ENCODE data around the gene CCDC88B.

The CCDC88B gene

DNA sequence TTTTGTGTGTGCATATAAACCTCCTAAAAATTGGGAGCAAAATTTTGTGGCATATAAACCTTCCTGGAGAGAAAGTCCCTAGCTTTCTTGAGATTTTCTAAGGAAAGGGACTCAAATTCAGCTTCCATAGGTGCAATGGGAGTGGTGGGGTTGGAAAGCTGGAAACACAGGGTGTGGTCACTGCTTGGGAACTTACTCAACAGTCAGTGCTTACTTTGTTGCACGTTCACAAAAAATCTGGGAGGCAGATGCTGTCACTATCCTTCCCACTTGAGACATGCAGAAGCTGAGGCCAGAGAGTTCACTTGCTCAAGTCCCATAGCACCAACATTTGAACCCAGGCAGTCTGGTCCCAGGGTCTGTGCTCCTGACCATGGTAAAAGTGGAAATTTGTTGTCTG is 43.8 kb upstream of the CCDC88B start:
- H3K4me3 ChIP-seq = no peak overlapping the region
- no peaks in the 10 kb centered on the region for H3K36me3 ChIP-seq
- peaks cover 100% of the 10 kb centered on the region in 11 experiments for H3K27me3 ChIP-seq
- peaks cover 0 to 80% (median 59%) of the 10 kb centered on the region in 11 experiments; a peak in 18 of 22 replicates for H4K20me1 ChIP-seq
- no peak overlapping the region for H3K9ac ChIP-seq
- no peak overlapping the region for H3K27ac ChIP-seq
- H3K4me1 ChIP-seq = peaks cover 30 to 40% (median 34%) of the 10 kb centered on the region in 10 experiments
- TF ChIP-seq Cebpa-rat (IDR thresholded peaks at IDR 0.05) = no peak
- H3K9me3 ChIP-seq (replicated peaks in 1 of 11) = no peaks in the 10 kb centered on the region
- H3K4me2 ChIP-seq = no peak overlapping the region

DNA sequence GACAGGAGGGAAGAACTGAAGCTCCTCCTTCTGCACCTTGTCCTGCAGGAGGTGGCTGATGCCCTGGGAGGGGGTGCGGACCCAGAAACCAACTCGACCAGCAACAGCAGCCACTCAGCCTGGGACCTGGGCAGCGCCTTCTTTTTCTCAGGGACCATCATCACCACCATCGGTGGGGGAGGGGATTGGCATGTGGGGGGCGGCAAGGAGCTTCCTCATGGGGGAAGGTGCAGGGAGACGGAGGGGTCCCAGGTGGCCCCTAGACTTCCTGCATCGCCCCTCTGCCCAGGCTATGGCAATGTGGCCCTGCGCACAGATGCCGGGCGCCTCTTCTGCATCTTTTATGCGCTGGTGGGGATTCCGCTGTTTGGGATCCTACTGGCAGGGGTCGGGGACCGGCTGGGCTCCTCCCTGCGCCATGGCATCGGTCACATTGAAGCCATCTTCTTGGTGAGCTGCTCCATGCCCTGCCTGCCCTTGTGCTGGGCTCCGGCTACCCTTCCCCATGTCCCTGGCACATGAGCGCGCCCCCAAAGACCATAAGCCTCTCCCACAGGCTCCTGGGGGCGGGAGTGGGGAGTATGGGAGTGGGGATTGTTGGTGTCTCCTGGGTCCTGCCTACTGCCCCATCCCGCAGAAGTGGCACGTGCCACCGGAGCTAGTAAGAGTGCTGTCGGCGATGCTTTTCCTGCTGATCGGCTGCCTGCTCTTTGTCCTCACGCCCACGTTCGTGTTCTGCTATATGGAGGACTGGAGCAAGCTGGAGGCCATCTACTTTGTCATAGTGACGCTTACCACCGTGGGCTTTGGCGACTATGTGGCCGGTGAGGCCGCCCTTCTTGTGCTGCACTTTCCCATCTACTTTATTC is 42.9 kb upstream of the CCDC88B start:
- no peak overlapping the region for H3K27ac ChIP-seq
- no peaks in the 10 kb centered on the region for H3K9me3 ChIP-seq (replicated peaks in 1 of 11)
- H3K36me3 ChIP-seq = no peaks in the 10 kb centered on the region
- TF ChIP-seq Cebpa-rat (IDR thresholded peaks at IDR 0.05) = no peak
- no peak overlapping the region for H3K4me3 ChIP-seq
- H3K4me2 ChIP-seq = no peak overlapping the region
- H3K9ac ChIP-seq = no peak overlapping the region
- peaks cover 0 to 71% (median 51%) of the 10 kb centered on the region in 11 experiments; a peak in 18 of 22 replicates for H4K20me1 ChIP-seq
- peaks cover 100% of the 10 kb centered on the region in 11 experiments for H3K27me3 ChIP-seq
- peaks cover 25 to 37% (median 30%) of the 10 kb centered on the region in 10 experiments for H3K4me1 ChIP-seq

DNA sequence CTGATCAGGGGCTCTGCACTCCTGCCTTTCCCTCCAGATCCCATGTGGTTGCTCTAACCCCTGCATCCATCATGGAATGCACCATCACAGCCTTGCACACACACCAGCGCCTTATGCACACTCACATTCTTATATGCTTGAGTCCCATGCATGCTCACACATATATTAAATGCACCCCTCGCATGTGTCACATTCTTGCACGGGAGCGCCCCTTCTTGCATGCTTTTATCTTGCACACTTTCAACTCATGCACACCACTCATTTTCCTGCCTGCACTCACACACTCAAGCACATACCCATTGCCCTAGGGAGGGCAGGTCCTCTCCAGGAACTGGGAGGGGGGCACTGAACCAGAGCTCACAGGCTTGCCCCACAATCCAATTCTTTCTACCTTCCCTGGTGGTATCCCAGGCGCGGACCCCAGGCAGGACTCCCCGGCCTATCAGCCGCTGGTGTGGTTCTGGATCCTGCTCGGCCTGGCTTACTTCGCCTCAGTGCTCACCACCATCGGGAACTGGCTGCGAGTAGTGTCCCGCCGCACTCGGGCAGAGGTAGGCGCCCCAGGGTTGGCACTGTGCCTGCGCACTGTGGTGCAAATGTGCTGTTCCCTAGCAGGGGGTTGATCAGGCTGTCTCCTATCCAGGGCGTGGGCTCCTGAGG is 42.2 kb upstream of the CCDC88B start:
- no peaks in the 10 kb centered on the region for H3K36me3 ChIP-seq
- H3K27me3 ChIP-seq = peaks cover 93 to 100% (median 95%) of the 10 kb centered on the region in 11 experiments
- peaks cover 0 to 64% (median 43%) of the 10 kb centered on the region in 11 experiments; a peak in 18 of 22 replicates for H4K20me1 ChIP-seq
- H3K27ac ChIP-seq = no peak overlapping the region
- no peak overlapping the region for H3K9ac ChIP-seq
- H3K4me2 ChIP-seq = no peak overlapping the region
- H3K4me3 ChIP-seq = no peak overlapping the region
- peaks cover 19 to 30% (median 24%) of the 10 kb centered on the region in 10 experiments for H3K4me1 ChIP-seq
- H3K9me3 ChIP-seq (replicated peaks in 1 of 11) = no peaks in the 10 kb centered on the region
- TF ChIP-seq Cebpa-rat (IDR thresholded peaks at IDR 0.05) = no peak

DNA sequence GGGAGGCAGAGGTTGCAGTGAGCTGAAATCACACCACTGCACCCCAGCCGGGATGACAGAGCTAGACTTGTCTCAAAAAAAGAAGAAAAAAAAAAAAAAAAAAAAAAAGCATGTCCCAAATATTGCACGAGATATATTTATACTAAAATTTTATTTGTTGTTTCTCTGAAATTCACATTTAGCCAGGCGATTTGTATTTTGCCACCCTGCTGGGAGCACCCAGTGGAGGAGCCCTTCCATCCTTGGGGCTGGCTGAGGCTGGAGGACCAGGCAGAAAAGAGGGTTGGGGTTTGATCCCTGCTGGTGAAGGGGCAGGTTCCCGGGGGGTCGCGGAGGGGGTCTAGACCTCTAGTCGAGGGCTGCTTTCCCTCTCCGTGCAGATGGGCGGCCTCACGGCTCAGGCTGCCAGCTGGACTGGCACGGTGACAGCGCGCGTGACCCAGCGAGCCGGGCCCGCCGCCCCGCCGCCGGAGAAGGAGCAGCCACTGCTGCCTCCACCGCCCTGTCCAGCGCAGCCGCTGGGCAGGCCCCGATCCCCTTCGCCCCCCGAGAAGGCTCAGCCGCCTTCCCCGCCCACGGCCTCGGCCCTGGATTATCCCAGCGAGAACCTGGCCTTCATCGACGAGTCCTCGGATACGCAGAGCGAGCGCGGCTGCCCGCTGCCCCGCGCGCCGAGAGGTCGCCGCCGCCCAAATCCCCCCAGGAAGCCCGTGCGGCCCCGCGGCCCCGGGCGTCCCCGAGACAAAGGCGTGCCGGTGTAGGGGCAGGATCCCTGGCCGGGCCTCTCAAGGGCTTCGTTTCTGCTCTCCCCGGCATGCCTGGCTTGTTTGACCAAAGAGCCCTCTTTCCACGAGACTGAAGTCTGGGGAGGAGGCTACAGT is 40.8 kb upstream of the CCDC88B start:
- no peak for TF ChIP-seq Cebpa-rat (IDR thresholded peaks at IDR 0.05)
- Histone ChIP-seq H3K27me3 (peaks cover 79 to 86% (median 81%) of the 10 kb centered on the region in 11 experiments), H3K4me3 (peak overlapping the region; percentile 36 to 62 (median 49); a peak in 18 of 20 replicates), H3K9me3 (replicated peaks in 1 of 11) (no peaks in the 10 kb centered on the region), H4K20me1 (peaks cover 0 to 52% (median 32%) of the 10 kb centered on the region in 11 experiments; a peak in 18 of 22 replicates), H3K9ac (peak overlapping the region in 10 of 11 experiments; percentile 8 to 49 (median 24); a peak in 11 of 22 replicates), H3K36me3 (no peaks in the 10 kb centered on the region), H3K4me2 (peak overlapping the region; percentile 83 to 93 (median 89)), H3K4me1 (peaks cover 27 to 43% (median 32%) of the 10 kb centered on the region in 10 experiments), H3K27ac (no peak overlapping the region)

DNA sequence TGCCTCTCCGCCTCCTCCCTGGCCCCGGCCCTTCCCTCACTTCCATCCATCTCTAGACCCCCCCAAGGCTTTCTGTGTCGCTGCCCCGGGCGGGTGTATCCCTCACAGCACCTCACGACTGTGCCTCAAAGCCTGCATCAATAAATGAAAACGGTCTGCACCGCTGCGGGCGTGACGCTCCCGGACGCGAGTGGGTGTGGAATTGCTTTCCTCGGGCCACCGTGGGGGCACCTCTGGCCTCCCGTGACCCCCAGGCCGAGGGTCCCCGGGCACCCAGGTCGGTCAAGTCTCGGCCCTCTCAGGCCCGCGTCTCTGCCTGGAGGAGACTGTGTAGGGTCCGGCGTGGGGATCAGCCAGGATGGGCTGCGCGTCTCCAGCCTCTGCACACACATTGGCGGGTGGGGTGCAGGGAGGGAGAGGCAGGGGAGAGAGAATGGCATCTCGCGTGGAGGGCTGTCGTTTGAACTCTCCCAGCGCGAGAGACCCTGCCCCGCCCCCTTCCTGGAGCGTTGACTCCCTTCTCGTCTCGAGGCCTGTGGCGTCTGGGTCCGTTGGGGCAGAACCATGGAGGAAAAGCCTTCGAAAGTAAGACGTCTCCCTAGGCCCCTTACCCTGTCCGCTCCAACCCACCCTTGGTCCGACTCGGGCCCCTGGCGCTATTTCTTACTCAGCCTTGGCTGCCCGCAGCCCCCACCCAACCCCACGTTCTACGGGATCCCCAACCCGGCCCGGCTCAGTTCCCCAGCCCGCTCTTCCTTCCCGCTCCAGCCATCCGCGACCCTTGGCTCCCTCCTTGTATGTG is 40.0 kb upstream of the CCDC88B start, which contains the start of gene CATSPERZ:
CATSPERZ (plus strand) TSS at position 512 of the 802 bp plus-strand sequence; CDS start at position 565, 53 bp downstream.
- peaks cover 71 to 77% (median 72%) of the 10 kb centered on the region in 11 experiments for H3K27me3 ChIP-seq

DNA sequence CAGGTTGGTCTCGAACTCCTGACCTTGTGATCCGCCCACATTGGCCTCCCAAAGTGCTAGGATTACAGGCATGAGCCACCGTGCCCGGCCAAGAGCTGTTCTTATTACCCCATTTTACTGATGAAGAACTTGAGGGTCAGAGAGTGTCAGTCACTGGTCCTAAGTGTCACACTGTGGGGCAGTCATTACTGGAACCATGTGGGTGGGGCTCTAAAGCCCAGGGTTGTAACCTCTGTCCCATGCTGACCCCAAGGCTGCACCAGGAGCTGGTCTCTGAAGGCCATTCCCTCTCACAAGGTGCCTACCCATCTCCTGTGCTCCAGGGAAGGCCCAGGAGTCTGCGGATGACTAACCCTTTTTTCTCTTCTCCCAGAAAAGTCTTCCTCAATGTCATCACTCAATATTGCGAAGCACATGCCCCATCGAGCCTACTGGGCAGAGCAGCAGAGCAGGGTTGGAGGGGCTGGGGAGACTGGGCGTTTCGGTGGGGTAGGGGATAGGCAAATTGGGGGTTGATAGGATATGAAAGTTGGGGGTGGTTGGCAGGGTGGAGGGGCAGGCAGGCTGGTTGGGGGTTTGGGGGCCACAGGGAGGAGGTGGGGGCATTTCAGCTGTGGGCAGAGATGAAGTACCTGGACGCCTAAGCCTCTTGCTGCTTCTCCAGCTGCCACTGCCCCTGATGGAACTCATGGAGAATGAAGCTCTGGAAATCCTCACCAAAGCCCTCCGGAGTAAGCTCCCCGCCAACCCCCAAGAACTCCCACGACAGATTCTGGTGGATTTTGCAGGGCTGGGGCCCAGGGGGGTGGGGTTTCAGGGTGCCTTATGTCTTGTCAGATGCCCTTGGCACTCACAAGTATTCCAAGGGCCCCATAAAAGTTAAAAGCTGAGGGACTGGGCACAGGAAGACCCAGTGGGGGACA is 36.6 kb upstream of the CCDC88B start:
- H3K4me3 ChIP-seq = peak overlapping the region in 8 of 10 experiments; percentile 58 to 72 (median 66); a peak in 13 of 20 replicates

More for the DNA sequence above, 40.0 kb upstream of the CCDC88B start, which contains the start of gene CATSPERZ:
- TF ChIP-seq Cebpa-rat (IDR thresholded peaks at IDR 0.05) = no peak
- H3K9me3 ChIP-seq (replicated peaks in 1 of 11) = no peaks in the 10 kb centered on the region
- H4K20me1 ChIP-seq = peaks cover 0 to 52% (median 32%) of the 10 kb centered on the region in 11 experiments; a peak in 18 of 22 replicates
- H3K4me1 ChIP-seq = peaks cover 30 to 44% (median 33%) of the 10 kb centered on the region in 10 experiments
- peak within 1 kb of the TSS; percentile 83 to 93 (median 89) for H3K4me2 ChIP-seq
- H3K9ac ChIP-seq = peak within 1 kb of the TSS in 10 of 11 experiments; percentile 8 to 49 (median 32); a peak in 14 of 22 replicates
- H3K27ac ChIP-seq = no peak within 1 kb of the TSS
- peak within 1 kb of the TSS; percentile 36 to 62 (median 49) for H3K4me3 ChIP-seq
- H3K36me3 ChIP-seq = no peaks in the 10 kb centered on the region

More for the DNA sequence above, 36.6 kb upstream of the CCDC88B start:
- H3K9ac ChIP-seq = peak overlapping the region in 10 of 11 experiments; percentile 85 to 95 (median 91); a peak in 18 of 22 replicates
- H4K20me1 ChIP-seq = peaks cover 19 to 48% (median 40%) of the 10 kb centered on the region in 11 experiments; a peak in 21 of 22 replicates
- H3K9me3 ChIP-seq (replicated peaks in 1 of 11) = no peaks in the 10 kb centered on the region
- peak overlapping the region; percentile 80 to 99 (median 91) for H3K4me2 ChIP-seq
- H3K4me1 ChIP-seq = peaks cover 47 to 65% (median 52%) of the 10 kb centered on the region in 10 experiments
- TF ChIP-seq Cebpa-rat (IDR thresholded peaks at IDR 0.05) = no peak
- peak overlapping the region in 8 of 11 experiments; percentile 92 to 98 (median 98); a peak in 13 of 22 replicates for H3K27ac ChIP-seq
- H3K27me3 ChIP-seq = peaks cover 37 to 44% (median 39%) of the 10 kb centered on the region in 11 experiments
- H3K36me3 ChIP-seq = peaks cover 11 to 17% (median 13%) of the 10 kb centered on the region in 11 experiments; a peak in 19 of 22 replicates
